K562 (cell line): Measurements from ENCODE around the gene MICAL2. TPM values are rescaled to one million over a fixed set of nuclear protein-coding genes. Genes with fewer than 3 reads are reported as not detected.

Experiments used
- ATAC-seq: fragments of 200-7000 bp; cut with Tn5 transposase; 3 replicates; pipeline ENCODE4 v1.9.1; 2020; ENCODE audit warnings: moderate library complexity
- BruUV-seq: library from RNA; stranded (reverse); fragments of 400-500 nt; replicated peaks from 2 replicates; lab custom pipeline; 2021; lab: Mats Ljungman, UMichigan
- CTCF ChIA-PET: fragments of 300-600 bp; formaldehyde crosslinking; extraction: SDS; loops from one replicate; lab custom pipeline; 2021; ENCODE audit warnings: low intra/inter-chr PET ratio; lab: Yijun Ruan, JAX
- POLR2A ChIA-PET: fragments of 300-600, 350-650 bp; sonication (Branson Sonifier 250); formaldehyde crosslinking; extraction: SDS; loops from one replicate; lab custom pipeline; 2021; ENCODE audit warnings: antibody characterized with exemption, inconsistent platforms; lab: Yijun Ruan, JAX
- DNase-seq, 4 experiments: peaks; one replicate each; pipeline versions ENCODE4 v3.0.0 to v3.0.0-alpha.2; 2011 to 2018; ENCODE audit warnings: low spot score in 3 of 4, mixed read lengths in 3 of 4; ENCODE audit errors: extremely low read depth in 1 of 4
- FAIRE-seq: peaks from 2 replicates; lab custom pipeline; 2011; peaks lifted over from hg19 to GRCh38; lab: Jason Lieb, UNC
- H2AFZ ChIP-seq: 2 replicates; pipeline ENCODE4 v1.6.0; 2011; ENCODE audit warnings: low read depth, low read length, control low read depth, inconsistent platforms
- H3K27ac ChIP-seq: fragments of 200-600 bp; 3 replicates; pipeline ENCODE4 v1.8.0; 2011; ENCODE audit warnings: low read depth, mild to moderate bottlenecking, control low read depth, inconsistent platforms, low read length, moderate library complexity, mixed read lengths; ENCODE audit errors: extremely low read depth
- H3K27me3 ChIP-seq, 2 experiments: fragments of 300-600 bp in 1 of 2; 2 replicates in 1 of 2; 3 replicates in 1 of 2; pipeline versions ENCODE4 v1.6.0 to v1.8.0; 2011; ENCODE audit warnings: inconsistent platforms in 2 of 2, low read length in 2 of 2, mild to moderate bottlenecking in 1 of 2, mixed read lengths in 1 of 2, moderate library complexity in 1 of 2; ENCODE audit not compliant: control insufficient read depth in 2 of 2, insufficient read depth in 2 of 2
- H3K36me3 ChIP-seq: fragments of 300-600 bp; 3 replicates; pipeline ENCODE4 v1.8.0; 2011; ENCODE audit warnings: mild to moderate bottlenecking, low read length, inconsistent platforms; ENCODE audit not compliant: control insufficient read depth, insufficient read depth
- H3K4me1 ChIP-seq, 2 experiments: fragments of 200-600 bp in 1 of 2; replicated peaks in 1 of 2; 2 replicates in 1 of 2; 3 replicates in 1 of 2; pipeline versions ENCODE4 v1.5.1 to v1.8.0; 2011; ENCODE audit warnings: inconsistent platforms in 2 of 2, low read length in 2 of 2, mild to moderate bottlenecking in 1 of 2, mixed read lengths in 1 of 2, moderate library complexity in 1 of 2; ENCODE audit not compliant: control insufficient read depth in 2 of 2, insufficient read depth in 2 of 2
- H3K4me2 ChIP-seq: 2 replicates; pipeline ENCODE4 v1.6.1; 2011; ENCODE audit warnings: low read length, control low read depth, inconsistent platforms, mixed read lengths; ENCODE audit not compliant: insufficient read depth
- H3K4me3 ChIP-seq: fragments of 200-600 bp; sonication (generic), shearing (Covaris generic); 2 replicates; pipeline ENCODE4 v1.5.1; 2016; ENCODE audit warnings: control low read depth, inconsistent platforms
- H3K79me2 ChIP-seq: fragments of 200-600 bp; 3 replicates; pipeline ENCODE4 v1.8.0; 2011; ENCODE audit warnings: low read length, inconsistent platforms; ENCODE audit not compliant: control insufficient read depth, insufficient read depth
- H3K9ac ChIP-seq, 2 experiments: 2 replicates each; pipeline versions ENCODE4 v1.6.0 to v1.6.1; 2011; ENCODE audit warnings: low read depth in 2 of 2, low read length in 2 of 2, control low read depth in 1 of 2, inconsistent platforms in 1 of 2, mild to moderate bottlenecking in 1 of 2, mixed read lengths in 1 of 2; ENCODE audit not compliant: insufficient read depth in 1 of 2
- H3K9me1 ChIP-seq: one replicate; pipeline ENCODE4 v1.6.0; 2011; ENCODE audit warnings: inconsistent platforms, mild to moderate bottlenecking, low read length, moderate library complexity; ENCODE audit not compliant: control insufficient read depth, insufficient read depth
- H3K9me3 ChIP-seq: replicated peaks from 2 replicates; pipeline ENCODE4 v1.5.1; 2011; ENCODE audit warnings: low read depth, low read length, inconsistent platforms; ENCODE audit not compliant: control insufficient read depth, insufficient read depth
- H4K20me1 ChIP-seq: replicated peaks from 2 replicates; pipeline ENCODE4 v1.6.1; 2011; ENCODE audit warnings: low read length, inconsistent platforms, mixed read lengths; ENCODE audit not compliant: control insufficient read depth, insufficient read depth
- CHD4 ChIP-seq: fragments of 200-600 bp; sonication (generic); IDR thresholded peaks from 3 replicates; pipeline ENCODE4 v1.6.1; 2012; ENCODE audit warnings: low read depth, mild to moderate bottlenecking, mixed read lengths, low read length, inconsistent platforms; ENCODE audit not compliant: insufficient read depth, insufficient replicate concordance, poor library complexity, severe bottlenecking
- CTBP1 ChIP-seq: fragments of 450-650 bp; IDR thresholded peaks from 2 replicates; pipeline ENCODE4 v1.6.1; 2016; ENCODE audit warnings: borderline replicate concordance
- EZH2 ChIP-seq: IDR thresholded peaks from 2 replicates; pipeline ENCODE4 v1.6.1; 2012; ENCODE audit warnings: low read depth, mild to moderate bottlenecking, inconsistent platforms, low read length, borderline replicate concordance
- GTF2B ChIP-seq: IDR thresholded peaks from 2 replicates; pipeline ENCODE4 v1.6.1; 2011; ENCODE audit not compliant: insufficient read length; ENCODE audit errors: extremely low read depth
- IFI16 ChIP-seq: fragments of 250-450 bp; sonication (Bioruptor Pico); IDR thresholded peaks from 2 replicates; pipeline ENCODE4 v2.1.2; 2022; ENCODE audit warnings: mild to moderate bottlenecking, inconsistent platforms
- MXI1 ChIP-seq: IDR thresholded peaks from 2 replicates; pipeline ENCODE4 v1.6.1; 2011; ENCODE audit warnings: low read depth, mild to moderate bottlenecking, improper control_type of control experiment, low read length
- NFATC3 ChIP-seq: fragments of 450-650 bp; IDR thresholded peaks from 2 replicates; pipeline ENCODE4 v1.6.1; 2017; ENCODE audit warnings: mild to moderate bottlenecking
- NFIC ChIP-seq: fragments of 450-650 bp; IDR thresholded peaks from 2 replicates; pipeline ENCODE4 v1.6.1; 2017; ENCODE audit warnings: mild to moderate bottlenecking, inconsistent platforms
- SMAD1 ChIP-seq: fragments of 150-350 bp; IDR thresholded peaks from 2 replicates; pipeline ENCODE4 v1.6.1; 2014; ENCODE audit warnings: low read length, low read depth; ENCODE audit not compliant: partially characterized antibody
- SMARCA4 ChIP-seq: fragments of 450-650 bp; IDR thresholded peaks from 2 replicates; pipeline ENCODE4 v1.6.1; 2016
- SMC3 ChIP-seq: conservative IDR thresholded peaks from 2 replicates; pipeline ENCODE4 v1.6.1; 2011; ENCODE audit warnings: low read depth, low read length, improper control_type of control experiment; ENCODE audit not compliant: insufficient read depth
- SOX6 ChIP-seq: fragments of 450-650 bp; IDR thresholded peaks from 2 replicates; pipeline ENCODE4 v1.6.1; 2014; ENCODE audit warnings: mild to moderate bottlenecking
- TAF1 ChIP-seq: IDR thresholded peaks from 2 replicates; pipeline ENCODE4 v1.6.1; 2011; ENCODE audit warnings: mild to moderate bottlenecking, low read length, moderate library complexity; ENCODE audit not compliant: insufficient read depth, control insufficient read depth, severe bottlenecking; ENCODE audit errors: extremely low read depth
- ZNF184 ChIP-seq: sonication (generic); formaldehyde crosslinking; IDR thresholded peaks from 2 replicates; pipeline ENCODE4 v1.5.0; 2020; ENCODE audit warnings: missing genetic modification reagents
- ZNF3 ChIP-seq: fragments of 250-450 bp; sonication (Bioruptor Pico); IDR thresholded peaks from 2 replicates; pipeline ENCODE4 v1.5.0; 2021; ENCODE audit warnings: mild to moderate bottlenecking, moderate library complexity
- ZNF586 ChIP-seq: fragments of 450-650 bp; formaldehyde crosslinking; conservative IDR thresholded peaks from 2 replicates; pipeline ENCODE4 v1.4.0; 2020; ENCODE audit warnings: mild to moderate bottlenecking, moderate library complexity
- WGBS: fragments of 100-300 bp; shearing (Covaris generic); methylation state at CpG from one replicate; pipeline ENCODE4 v1.1.6; 2016; ENCODE audit warnings: low coverage, mixed read lengths; ENCODE audit not compliant: insufficient coverage; ENCODE audit errors: missing lambda C conversion rate; 5-methylcytosine and 5-hydroxymethylcytosine counted together
- in situ Hi-C: fragments of 300-500 bp; cut with MboI; formaldehyde crosslinking; loops from 4 replicates; pipeline ENCODE4 v1.15.0; 2018; ENCODE audit warnings: inconsistent platforms, mixed read lengths
- intact Hi-C: fragments of 100-400 bp; cut with micrococcal nuclease; formaldehyde crosslinking; loops from 2 replicates; pipeline ENCODE4 v1.14.2; 2022
- polyA plus RNA-seq, 8 experiments: library from polyadenylated mRNA; depleted of rRNA in 4 of 8; stranded (reverse) in 5 of 8; unstranded in 3 of 8; fragments of >200 nt; fragmentation: Nextera tagmentation in 2 of 8; fragmentation: Illumina TruSeq in 1 of 8; extraction: Ambion mirVana in 2 of 8; extraction: Trizol in 1 of 8; gene quantifications; 2 replicates each; pipeline versions ENCODE4 v1.2.1 to v1.2.3, GENCODE V29; 2011 to 2014; ENCODE audit warnings: inconsistent platforms in 1 of 8, missing spikeins in 1 of 8
- total RNA-seq, 7 experiments: library from RNA; depleted of rRNA in 6 of 7; stranded (reverse); fragments of >200 nt in 6 of 7; fragmentation: Illumina TruSeq in 2 of 7; extraction: Trizol in 2 of 7; gene quantifications; 2 replicates each; pipeline versions ENCODE4 v1.2.1 to v1.2.3, GENCODE V29; 2011 to 2021; ENCODE audit warnings: low replicate concordance in 1 of 7
- TF ChIP-seq, protein P1 (sequence below): IDR thresholded peaks from 2 replicates; pipeline ENCODE4 v1.6.1; 2016; ENCODE audit warnings: missing genetic modification characterization, missing compliant biosample characterization
- TF ChIP-seq, protein P2 (sequence below): fragments of 250-450 bp; sonication (Bioruptor Pico); IDR thresholded peaks from 2 replicates; pipeline ENCODE4 v1.9.0; 2021; ENCODE audit warnings: mild to moderate bottlenecking

MICAL2 gene
- total and polyA plus RNA-seq, 9 of the 15 experiments (the other 6 are each of a cell fraction or from before 2014, with no cell fraction given) = 4.7 to 64.2 (median 33.6) TPM

DNA sequence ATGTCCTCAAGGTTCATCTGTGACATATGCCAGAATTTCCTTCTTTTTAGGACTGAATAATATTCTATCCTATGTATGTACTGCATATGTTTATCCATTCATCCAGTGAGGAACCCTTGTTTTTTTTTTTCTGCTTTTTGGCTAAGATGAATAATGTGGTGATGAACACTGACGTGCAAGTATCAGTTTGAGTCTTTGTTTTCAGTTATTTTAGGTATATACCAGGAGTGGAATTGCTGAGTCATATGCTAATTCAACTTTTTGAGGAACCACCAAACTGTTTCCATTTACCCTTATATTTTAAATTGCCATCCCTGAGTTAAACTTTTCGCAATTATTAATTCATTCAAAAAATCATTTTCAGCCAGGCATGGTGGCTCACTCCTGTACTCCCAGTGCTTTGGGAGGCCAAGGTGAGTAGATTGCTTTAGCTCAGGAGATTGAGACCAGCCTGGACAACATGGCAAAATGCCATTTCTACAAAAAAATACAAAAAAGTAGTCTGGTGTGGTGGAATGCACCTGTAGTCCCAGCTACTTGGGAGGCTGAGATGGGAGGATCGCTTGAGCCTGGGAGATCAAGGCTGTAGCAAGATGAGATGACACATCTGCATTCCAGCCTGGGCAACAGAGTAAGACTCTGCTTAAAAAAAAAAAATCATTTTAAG is 64.2 kb downstream of the MICAL2 start:
- H3K4me3 ChIP-seq = no peak overlapping the region
- in situ Hi-C loops = no loop called here
- WGBS = 40% methylated on average over 3 of the region's 3 CpGs
- H3K9me1 ChIP-seq = no peaks in the 10 kb centered on the region
- CTCF ChIA-PET = interaction anchor here (0.6 kb wide), 1 partner anchor 140 kb away, joined by 3 read pairs; no protein-coding TSS in a partner anchor
- peak overlapping the region; percentile 74 for H2AFZ ChIP-seq
- peaks cover 2% of the 10 kb centered on the region; the same call in 2 of the 3 replicates for H3K36me3 ChIP-seq
- H3K4me2 ChIP-seq = peak overlapping the region; percentile 44
- DNase-seq = no peak
- peak overlapping the region in 1 of 2 experiments; percentile 37; a peak in 2 of 4 replicates for H3K9ac ChIP-seq
- peaks cover 18 to 63% of the 10 kb centered on the region in 2 experiments for H3K4me1 ChIP-seq
- no peaks in the 10 kb centered on the region for H4K20me1 ChIP-seq
- no peaks in the 10 kb centered on the region for H3K9me3 ChIP-seq
- no peaks in the 10 kb centered on the region for H3K27me3 ChIP-seq
- intact Hi-C loops = no loop called here
- POLR2A ChIA-PET = no interaction called here
- peak overlapping the region; percentile 71 for H3K27ac ChIP-seq
- no TSS peak for BruUV-seq
- ATAC-seq = no peak
- no peak for FAIRE-seq
- peaks cover 24% of the 10 kb centered on the region; the same call in 2 of the 3 replicates for H3K79me2 ChIP-seq
- TF ChIP-seq ZNF586 (CRISPR knock-in tag) = no peak
- no peak for TF ChIP-seq ZNF3 (CRISPR knock-in tag)
- peak; percentile 75 for TF ChIP-seq NFIC
- no peak for TF ChIP-seq GTF2B
- peak; percentile 71 for TF ChIP-seq SMARCA4
- no peak for TF ChIP-seq EZH2
- TF ChIP-seq CTBP1 = 0 out of 2 replicates have a peak, but pooled peaks have one; percentile 48
- no peak for TF ChIP-seq SMAD1
- no peak for TF ChIP-seq TAF1
- TF ChIP-seq NFATC3 = peak; percentile 89
- TF ChIP-seq IFI16 (CRISPR knock-in tag) = no peak
- TF ChIP-seq, protein P1, sequence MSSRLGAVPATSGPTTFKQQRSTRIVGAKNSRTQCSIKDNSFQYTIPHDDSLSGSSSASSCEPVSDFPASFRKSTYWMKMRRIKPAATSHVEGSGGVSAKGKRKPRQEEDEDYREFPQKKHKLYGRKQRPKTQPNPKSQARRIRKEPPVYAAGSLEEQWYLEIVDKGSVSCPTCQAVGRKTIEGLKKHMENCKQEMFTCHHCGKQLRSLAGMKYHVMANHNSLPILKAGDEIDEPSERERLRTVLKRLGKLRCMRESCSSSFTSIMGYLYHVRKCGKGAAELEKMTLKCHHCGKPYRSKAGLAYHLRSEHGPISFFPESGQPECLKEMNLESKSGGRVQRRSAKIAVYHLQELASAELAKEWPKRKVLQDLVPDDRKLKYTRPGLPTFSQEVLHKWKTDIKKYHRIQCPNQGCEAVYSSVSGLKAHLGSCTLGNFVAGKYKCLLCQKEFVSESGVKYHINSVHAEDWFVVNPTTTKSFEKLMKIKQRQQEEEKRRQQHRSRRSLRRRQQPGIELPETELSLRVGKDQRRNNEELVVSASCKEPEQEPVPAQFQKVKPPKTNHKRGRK (tag) = no peak
- TF ChIP-seq SOX6 = peak; percentile 75
- no peak for TF ChIP-seq SMC3
- TF ChIP-seq CHD4 = no peak
- TF ChIP-seq, protein P2, sequence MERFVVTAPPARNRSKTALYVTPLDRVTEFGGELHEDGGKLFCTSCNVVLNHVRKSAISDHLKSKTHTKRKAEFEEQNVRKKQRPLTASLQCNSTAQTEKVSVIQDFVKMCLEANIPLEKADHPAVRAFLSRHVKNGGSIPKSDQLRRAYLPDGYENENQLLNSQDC (CRISPR knock-in tag) = no peak
- no peak for TF ChIP-seq ZNF184 (CRISPR knock-in tag)
- no peak for TF ChIP-seq MXI1
